HG03097 (cell line): ENCODE results near the gene ZNF224.
A peak's percentile ranks its signal among the peaks of the same experiment; 100 is the strongest.
"Not testable (repeated sequence)": the region's sequence is repeated elsewhere in the genome, so short reads cannot be mapped to it uniquely, and the experiment has no call there.

Experiments
- ATAC-seq: cut with Tn5 transposase; IDR thresholded peaks from one replicate; pipeline ENCODE4 v1.9.1; 2021; ENCODE audit not compliant: unreplicated experiment, low FRiP score

Gene ZNF224

GRCh38 chr19:44121162-44121561, 27.0 kb downstream of the ZNF224 start:
- ATAC-seq = not testable (repeated sequence)

GRCh38 chr19:44131955-44132354, 37.8 kb downstream of the ZNF224 start:
- no peak for ATAC-seq

GRCh38 chr19:44141191-44142058, 47.3 kb downstream of the ZNF224 start, which contains the start of gene ZNF234:
Gene ZNF234, plus strand, starts transcription at chr19:44141554. Its CDS starts 3,079 bp downstream, at chr19:44144633.
- ATAC-seq = peak; percentile 70

GRCh38 chr19:44142059-44142433, 47.9 kb downstream of the ZNF224 start:
- peak; percentile 35 for ATAC-seq

GRCh38 chr19:44149776-44150175, 55.6 kb downstream of the ZNF224 start:
- ATAC-seq = no peak

GRCh38 chr19:44151491-44151890, 57.3 kb downstream of the ZNF224 start:
- no peak for ATAC-seq

- ATAC-seq = no peak
These were observed 62.3 kb downstream of the ZNF224 start for GRCh38 chr19:44156475-44156874.
